ENCODE data around the gene FSTL1. TPM values are rescaled to one million over a fixed set of nuclear protein-coding genes. Genes with fewer than 3 reads are reported as not detected.

FSTL1 gene
- total and polyA plus RNA-seq, 2 of the 8 experiments (the other 6 are each of a cell fraction or from before 2014, with no cell fraction given) = 158 to 516 TPM

GRCh38 chr3:120448756-120449155, 2.0 kb downstream of the FSTL1 start:
- Histone ChIP-seq H3K4me2 (ENCODE audit: insufficient read depth in 1 of 2, low read depth in 2 of 2, low read length in 2 of 2) (peak overlapping the region; percentile 66 to 72), H3K23me2 (ENCODE audit: low read depth, low read length) (peaks cover 4% of the 10 kb centered on the region; the same call in 1 of the 2 replicates), H3K4me3 (ENCODE audit: extremely low read depth in 1 of 4, insufficient read depth in 2 of 4, low read depth in 3 of 4, low read length in 4 of 4) (peak overlapping the region; percentile 3 to 97 (median 35); a peak in 7 of 8 replicates), H3K23ac (ENCODE audit: insufficient read length) (no peak overlapping the region), H2BK120ac (replicated peaks; ENCODE audit: low read depth, low read length) (no peak overlapping the region), H2BK20ac (ENCODE audit: low read length) (no peak overlapping the region), H2AFZ (ENCODE audit: low read length) (no peak overlapping the region), H3K36me3 (ENCODE audit: control insufficient read depth in 2 of 4, insufficient read depth in 4 of 4, low read length in 3 of 4) (peaks cover 0 to 21% (median 1%) of the 10 kb centered on the region in 4 experiments; a peak in 3 of 8 replicates), H2BK15ac (ENCODE audit: low read length) (no peak overlapping the region), H3K27ac (ENCODE audit: low read depth, low read length) (0 out of 2 replicates have a peak overlapping the region, but pooled peaks have one; percentile 0), H4K8ac (ENCODE audit: extremely low read depth, insufficient read depth, low read length) (no peak overlapping the region), H3K27me3 (replicated peaks in 1 of 4; ENCODE audit: control insufficient read depth in 3 of 4, extremely low read depth in 1 of 4, insufficient read depth in 3 of 4, low read length in 3 of 4) (no peaks in the 10 kb centered on the region), H4K5ac (ENCODE audit: insufficient read length, low read depth, low read length) (no peak overlapping the region), H3K9ac (replicated peaks in 1 of 4; ENCODE audit: extremely low read depth in 1 of 4, low read depth in 3 of 4, low read length in 3 of 4) (peak overlapping the region in 2 of 4 experiments; percentile 27 to 58; a peak in 4 of 7 replicates), H2BK5ac (ENCODE audit: low read depth, low read length) (no peak overlapping the region; the same call in 1 of the 2 replicates), H3K4ac (replicated peaks; ENCODE audit: insufficient read length, low read depth, low read length) (no peak overlapping the region), H4K20me1 (replicated peaks in 1 of 2; ENCODE audit: control insufficient read depth in 1 of 2, insufficient read depth in 2 of 2, low read length in 2 of 2) (peaks cover 9 to 10% of the 10 kb centered on the region in 2 experiments), H3K9me3 (ENCODE audit: insufficient read depth in 2 of 2, low read depth in 1 of 2, low read length in 1 of 2) (no peaks in the 10 kb centered on the region), H3K14ac (ENCODE audit: insufficient read length) (no peak overlapping the region), H3K79me1 (ENCODE audit: low read depth, low read length) (peaks cover 11% of the 10 kb centered on the region; the same call in 1 of the 2 replicates), H3K56ac (replicated peaks; ENCODE audit: insufficient read length, low read depth, low read length) (no peak overlapping the region), H2AK5ac (ENCODE audit: low read depth, low read length) (no peak overlapping the region), H4K91ac (replicated peaks; ENCODE audit: insufficient read length, low read length) (no peak overlapping the region), H3K4me1 (replicated peaks in 1 of 4; ENCODE audit: control insufficient read depth in 3 of 4, insufficient read depth in 4 of 4, low read length in 3 of 4) (peaks cover 6 to 23% (median 19%) of the 10 kb centered on the region in 4 experiments; a peak in 5 of 7 replicates), H2BK12ac (ENCODE audit: low read depth, low read length) (no peak overlapping the region), H3K18ac (ENCODE audit: extremely low read depth, low read length) (no peak overlapping the region), H3K79me2 (ENCODE audit: control insufficient read depth in 1 of 2, insufficient read depth in 2 of 2, low read length in 2 of 2) (peaks cover 9 to 64% of the 10 kb centered on the region in 2 experiments; a peak in 3 of 4 replicates)
- CTCF ChIA-PET (ENCODE audit: partially characterized antibody) = interaction anchor here (0.6 to 13.8 kb wide), 7 partner anchors 13 to 347 kb away, joined by 3 to 294 read pairs (median 3); no protein-coding TSS in a partner anchor
- POLR2A ChIA-PET (ENCODE audit: partially characterized antibody) = interaction anchor here (0.6 to 19.9 kb wide), 17 partner anchors 8 to 461 kb away, joined by 3 to 299 read pairs (median 4); partner anchors contain the start of gene LRRC58
- peak; percentile 42 for FAIRE-seq
- TF ChIP-seq KDM1A (IDR thresholded peaks at IDR 0.05; ENCODE audit: borderline replicate concordance, low read length) = no peak
- peak; percentile 50 to 65 for TF ChIP-seq POLR2A (IDR thresholded peaks at IDR 0.05; ENCODE audit: control extremely low read depth in 1 of 2, low read depth in 2 of 2, low read length in 2 of 2)
- TF ChIP-seq TAF1 (IDR thresholded peaks at IDR 0.05; ENCODE audit: low read depth, low read length) = no peak
- DNase-seq (ENCODE audit: low read depth in 1 of 2, low spot score in 2 of 2) = no peak
- 29% methylated on average over 2 of the region's 2 CpGs; no CpG with 5 or more reads in 1 of the 2 experiments for WGBS, 2 experiments (ENCODE audit: extremely low coverage in 1 of 2, insufficient coverage in 1 of 2, insufficient read length in 1 of 2, insufficient replicate concordance in 2 of 2, low coverage in 1 of 2, low lambda C conversion rate in 2 of 2, missing lambda C conversion rate in 1 of 2)
